Measurements from ENCODE around the gene LRRC27.
"Not testable (repeated sequence)": the region's sequence is repeated elsewhere in the genome, so short reads cannot be mapped to it uniquely, and the experiment has no call there.

The LRRC27 gene

DNA sequence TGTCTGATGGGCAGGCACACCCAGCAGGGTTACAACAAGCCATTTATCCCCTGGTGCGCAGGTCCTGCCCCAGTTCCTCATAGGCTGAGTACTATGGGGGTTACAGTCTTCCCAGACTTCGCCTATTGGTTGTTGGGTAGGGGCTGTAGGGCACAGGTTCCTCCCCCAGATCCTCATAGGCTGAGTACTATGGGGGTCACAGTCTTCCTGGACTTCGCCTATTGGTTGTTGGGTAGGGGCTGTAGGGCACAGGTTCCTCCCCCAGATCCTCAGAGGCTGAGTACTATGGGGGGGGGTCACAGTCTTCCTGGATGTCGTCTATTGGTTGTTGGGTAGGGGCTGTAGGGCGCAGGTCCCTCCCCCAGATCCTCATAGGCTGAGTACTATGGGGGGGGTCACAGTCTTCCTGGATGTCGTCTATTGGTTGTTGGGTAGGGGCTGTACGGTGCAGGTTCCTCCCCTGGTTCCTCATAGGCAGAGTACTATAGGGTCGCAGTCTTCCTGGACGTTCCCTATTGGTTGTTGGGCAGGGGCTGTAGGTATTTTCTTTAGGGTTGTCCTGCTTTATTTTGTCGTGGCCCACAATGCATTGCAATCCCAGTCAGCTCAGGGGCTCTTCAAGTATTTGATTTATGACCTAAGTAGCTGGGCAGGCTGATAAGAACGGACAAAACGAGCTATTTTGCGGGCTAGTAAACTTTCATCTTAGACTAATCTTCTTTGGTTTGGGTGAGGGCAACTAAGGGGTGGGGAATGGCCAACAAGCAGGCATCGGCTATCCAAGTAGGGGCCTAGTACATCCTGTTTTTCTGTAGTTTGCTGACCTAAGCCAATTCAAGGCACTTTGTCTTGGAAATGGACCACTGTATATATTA lies 3.4 kb downstream of the LRRC27 start:
- H3K4me2 ChIP-seq (ENCODE audit: low read length) = no peak overlapping the region
- H3K9ac ChIP-seq (ENCODE audit: low read depth, low read length) = no peak overlapping the region
- peaks cover 7% of the 10 kb centered on the region for H3K36me3 ChIP-seq (ENCODE audit: insufficient read depth, low read length)
- H3K4me1 ChIP-seq (ENCODE audit: control insufficient read depth, insufficient read depth, low read length) = peaks cover 6% of the 10 kb centered on the region
- H3K9me3 ChIP-seq (replicated peaks; ENCODE audit: low read length) = no peaks in the 10 kb centered on the region
- no peak overlapping the region for H3K4me3 ChIP-seq (ENCODE audit: low read length)
- no peaks in the 10 kb centered on the region for H3K27me3 ChIP-seq (ENCODE audit: control insufficient read depth, insufficient read depth, low read length)

DNA sequence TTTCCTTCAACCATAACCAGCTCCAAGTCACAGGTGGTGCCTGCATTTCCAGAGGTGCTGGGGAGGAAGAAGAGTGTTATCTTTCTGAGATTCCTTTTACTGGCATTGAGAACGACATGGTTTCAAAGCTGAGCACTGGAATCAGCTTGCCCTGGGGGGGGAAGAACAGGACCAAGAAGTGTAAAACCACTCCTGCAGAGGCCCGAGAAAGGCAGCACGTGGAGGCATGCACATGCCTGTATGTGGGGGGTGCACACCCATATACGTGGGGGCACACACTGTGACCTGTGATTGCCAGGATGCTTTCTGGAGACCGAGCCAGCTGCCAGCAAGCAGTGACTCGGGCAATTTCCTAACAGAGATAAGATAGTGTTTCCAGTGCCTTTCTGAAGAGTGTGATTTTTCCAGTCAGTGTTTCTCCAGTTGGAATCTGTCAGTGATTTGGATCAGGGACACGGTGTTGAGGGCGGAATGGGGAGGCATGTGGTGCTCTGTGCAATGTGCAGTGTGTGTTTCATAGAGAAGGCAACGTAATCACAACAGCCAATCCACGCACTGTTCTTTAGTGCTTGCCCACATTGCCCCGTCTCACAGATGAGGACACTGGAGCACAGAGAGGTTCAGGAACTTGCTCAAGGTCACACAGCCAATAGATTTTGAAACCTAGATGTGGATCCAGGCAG lies 4.2 kb downstream of the LRRC27 start:
- no peak overlapping the region for H3K4me3 ChIP-seq (ENCODE audit: low read length)
- H3K4me1 ChIP-seq (ENCODE audit: control insufficient read depth, insufficient read depth, low read length) = peaks cover 6% of the 10 kb centered on the region
- no peaks in the 10 kb centered on the region for H3K27me3 ChIP-seq (ENCODE audit: control insufficient read depth, insufficient read depth, low read length)
- peaks cover 7% of the 10 kb centered on the region for H3K36me3 ChIP-seq (ENCODE audit: insufficient read depth, low read length)
- H3K9ac ChIP-seq (ENCODE audit: low read depth, low read length) = no peak overlapping the region
- H3K4me2 ChIP-seq (ENCODE audit: low read length) = no peak overlapping the region
- H3K9me3 ChIP-seq (replicated peaks; ENCODE audit: low read length) = no peaks in the 10 kb centered on the region

DNA sequence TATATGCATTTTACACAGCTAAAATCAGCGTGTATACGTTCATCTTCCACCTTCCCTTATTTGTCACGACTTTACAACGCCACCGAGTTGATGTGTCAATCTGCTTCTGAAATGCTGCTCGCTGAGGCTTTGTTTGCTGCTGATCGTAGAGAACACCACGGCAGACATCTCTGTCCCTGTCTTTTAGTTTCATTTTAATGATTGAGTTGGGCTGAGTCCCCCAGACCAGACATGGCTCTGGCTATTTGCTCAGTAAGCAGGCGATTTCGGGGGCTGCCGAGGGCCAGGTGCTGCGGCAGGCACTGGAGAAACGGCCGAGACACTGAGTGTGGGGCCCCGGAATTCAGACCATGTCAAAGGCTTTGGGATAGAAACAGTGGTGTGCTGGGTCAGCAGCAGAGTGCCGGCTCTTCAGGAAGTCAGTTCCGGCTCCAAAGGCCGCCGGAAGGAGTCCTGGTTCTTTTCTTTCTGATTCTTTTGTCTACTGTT lies 5.0 kb downstream of the LRRC27 start:
- no peak overlapping the region for H3K9ac ChIP-seq (ENCODE audit: low read depth, low read length)
- no peak overlapping the region for H3K4me2 ChIP-seq (ENCODE audit: low read length)
- H3K4me1 ChIP-seq (ENCODE audit: control insufficient read depth, insufficient read depth, low read length) = peaks cover 6% of the 10 kb centered on the region
- H3K27me3 ChIP-seq (ENCODE audit: control insufficient read depth, insufficient read depth, low read length) = no peaks in the 10 kb centered on the region
- H3K4me3 ChIP-seq (ENCODE audit: low read length) = no peak overlapping the region
- peaks cover 7% of the 10 kb centered on the region for H3K36me3 ChIP-seq (ENCODE audit: insufficient read depth, low read length)
- H3K9me3 ChIP-seq (replicated peaks; ENCODE audit: low read length) = no peaks in the 10 kb centered on the region

DNA sequence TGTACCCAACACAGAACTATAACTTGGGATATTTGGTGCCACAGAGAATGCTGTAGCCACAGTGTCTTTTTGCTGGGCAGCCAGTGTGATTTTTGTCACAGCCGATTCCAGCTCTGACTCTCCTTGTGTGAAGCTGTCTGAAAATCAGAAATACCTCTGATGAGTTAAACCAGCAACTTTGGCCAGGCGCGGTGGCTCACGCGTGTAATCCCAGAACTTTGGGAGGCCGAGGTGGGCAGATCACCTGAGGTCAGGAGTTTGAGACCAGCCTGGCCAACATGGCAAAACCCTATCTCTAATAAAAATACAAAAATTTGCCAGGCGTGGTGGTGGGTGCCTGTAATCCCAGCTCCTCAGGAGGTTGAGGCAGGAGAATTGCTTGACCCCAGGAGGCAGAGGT lies 5.9 kb downstream of the LRRC27 start:
- H3K9me3 ChIP-seq (replicated peaks; ENCODE audit: low read length); H3K27me3 ChIP-seq (ENCODE audit: control insufficient read depth, insufficient read depth, low read length); H3K4me1 ChIP-seq (ENCODE audit: control insufficient read depth, insufficient read depth, low read length); H3K9ac ChIP-seq (ENCODE audit: low read depth, low read length); H3K4me3 ChIP-seq (ENCODE audit: low read length); H3K36me3 ChIP-seq (ENCODE audit: insufficient read depth, low read length); H3K4me2 ChIP-seq (ENCODE audit: low read length): not testable (repeated sequence)

DNA sequence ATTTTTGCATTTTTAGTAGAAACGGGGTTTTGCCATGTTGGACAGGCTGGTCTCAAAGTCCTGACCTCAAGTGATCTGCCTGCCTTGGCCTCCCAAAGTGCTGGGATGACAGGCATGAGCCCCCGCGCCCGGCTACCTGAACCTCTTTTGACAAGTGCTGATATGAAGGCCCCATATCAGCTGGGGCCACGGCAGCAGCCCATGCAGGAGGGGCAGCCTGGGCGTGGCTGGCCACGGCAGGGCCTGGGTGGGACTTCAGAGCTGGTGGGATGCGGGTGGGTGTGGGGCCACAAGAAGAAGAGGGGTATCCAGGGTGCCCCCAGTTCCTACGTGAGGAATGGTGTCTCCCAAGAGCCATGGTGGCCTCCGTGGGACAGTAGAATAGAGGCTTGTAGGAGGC lies 6.9 kb downstream of the LRRC27 start:
- Histone ChIP-seq H3K27me3 (ENCODE audit: control insufficient read depth, insufficient read depth, low read length) (no peaks in the 10 kb centered on the region), H3K4me3 (ENCODE audit: low read length) (no peak overlapping the region), H3K4me2 (ENCODE audit: low read length) (no peak overlapping the region), H3K9me3 (replicated peaks; ENCODE audit: low read length) (no peaks in the 10 kb centered on the region), H3K4me1 (ENCODE audit: control insufficient read depth, insufficient read depth, low read length) (no peaks in the 10 kb centered on the region), H3K9ac (ENCODE audit: low read depth, low read length) (no peak overlapping the region), H3K36me3 (ENCODE audit: insufficient read depth, low read length) (peaks cover 7% of the 10 kb centered on the region)

DNA sequence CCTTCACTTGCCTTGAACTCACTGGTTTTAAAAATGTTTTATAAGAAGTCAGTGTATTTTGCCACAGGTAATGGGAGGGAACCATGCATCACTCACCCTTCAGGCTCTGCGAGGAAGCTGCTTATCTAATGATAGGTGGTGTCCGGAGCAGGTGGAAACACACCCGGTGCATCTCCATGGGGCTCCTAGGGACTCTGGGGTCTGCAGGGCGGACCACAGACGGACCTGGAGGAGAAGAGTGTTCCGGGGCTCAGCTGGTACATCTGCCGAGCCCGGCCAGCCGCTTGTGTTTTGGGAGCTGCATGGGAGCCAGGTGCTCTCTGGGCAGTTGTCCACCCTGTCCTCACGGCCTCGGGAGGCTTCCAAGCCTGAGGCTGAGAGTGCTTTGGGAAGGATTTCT lies 7.3 kb downstream of the LRRC27 start:
- Histone ChIP-seq H3K9ac (ENCODE audit: low read depth, low read length) (no peak overlapping the region), H3K4me3 (ENCODE audit: low read length) (no peak overlapping the region)

DNA sequence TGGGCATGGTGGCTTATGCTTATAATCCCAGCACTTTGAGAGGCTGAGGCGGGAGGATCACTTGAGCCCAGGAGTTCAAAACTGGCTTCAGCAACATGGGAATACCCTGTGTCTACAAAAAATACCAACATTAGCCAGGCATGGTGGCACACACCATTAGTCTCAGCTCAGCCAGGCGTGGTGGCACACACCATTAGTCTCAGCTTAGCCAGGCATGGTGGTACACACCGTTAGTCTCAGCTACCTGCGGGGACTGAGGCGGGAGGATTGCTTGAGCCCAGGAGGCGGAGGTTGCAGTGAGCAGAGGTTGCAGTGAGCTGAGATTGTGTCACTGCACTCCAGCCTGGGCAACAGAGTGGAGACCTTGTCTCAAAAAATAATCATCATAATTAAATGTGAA lies 9.0 kb downstream of the LRRC27 start:
- H3K27me3 ChIP-seq (ENCODE audit: control insufficient read depth, insufficient read depth, low read length) = no peaks in the 10 kb centered on the region
- no peak overlapping the region for H3K9ac ChIP-seq (ENCODE audit: low read depth, low read length)
- H3K4me3 ChIP-seq (ENCODE audit: low read length) = no peak overlapping the region
- H3K36me3 ChIP-seq (ENCODE audit: insufficient read depth, low read length) = peaks cover 15% of the 10 kb centered on the region
- no peak overlapping the region for H3K4me2 ChIP-seq (ENCODE audit: low read length)
- no peaks in the 10 kb centered on the region for H3K9me3 ChIP-seq (replicated peaks; ENCODE audit: low read length)
- H3K4me1 ChIP-seq (ENCODE audit: control insufficient read depth, insufficient read depth, low read length) = no peaks in the 10 kb centered on the region

More for the DNA sequence above, 7.3 kb downstream of the LRRC27 start:
- no peaks in the 10 kb centered on the region for H3K4me1 ChIP-seq (ENCODE audit: control insufficient read depth, insufficient read depth, low read length)
- no peaks in the 10 kb centered on the region for H3K27me3 ChIP-seq (ENCODE audit: control insufficient read depth, insufficient read depth, low read length)
- H3K36me3 ChIP-seq (ENCODE audit: insufficient read depth, low read length) = peaks cover 8% of the 10 kb centered on the region
- no peak overlapping the region for H3K4me2 ChIP-seq (ENCODE audit: low read length)
- no peaks in the 10 kb centered on the region for H3K9me3 ChIP-seq (replicated peaks; ENCODE audit: low read length)

DNA sequence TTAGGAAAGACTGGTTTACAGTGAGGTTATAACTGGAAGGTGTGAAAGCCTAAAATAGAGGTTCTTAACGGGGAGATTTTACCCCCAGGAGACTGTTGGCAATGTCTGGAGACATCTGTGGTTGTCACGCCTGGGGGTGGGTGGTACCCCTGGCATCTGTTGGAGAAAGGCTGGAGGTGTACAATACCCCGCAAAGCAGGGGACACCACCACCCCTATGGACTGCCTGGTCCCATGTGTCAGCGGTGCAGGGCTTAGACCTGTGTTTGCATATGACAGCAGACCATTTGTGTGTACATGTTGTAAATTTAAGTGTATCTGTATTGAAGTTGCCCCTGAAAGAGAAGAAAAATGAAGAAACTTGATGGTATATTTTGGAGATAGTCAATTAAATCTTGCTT lies 9.8 kb downstream of the LRRC27 start:
- Histone ChIP-seq H3K36me3 (ENCODE audit: insufficient read depth, low read length) (peaks cover 13% of the 10 kb centered on the region), H3K9ac (ENCODE audit: low read depth, low read length) (no peak overlapping the region), H3K27me3 (ENCODE audit: control insufficient read depth, insufficient read depth, low read length) (no peaks in the 10 kb centered on the region), H3K4me3 (ENCODE audit: low read length) (no peak overlapping the region), H3K4me1 (ENCODE audit: control insufficient read depth, insufficient read depth, low read length) (no peaks in the 10 kb centered on the region), H3K4me2 (ENCODE audit: low read length) (no peak overlapping the region), H3K9me3 (replicated peaks; ENCODE audit: low read length) (no peaks in the 10 kb centered on the region)

DNA sequence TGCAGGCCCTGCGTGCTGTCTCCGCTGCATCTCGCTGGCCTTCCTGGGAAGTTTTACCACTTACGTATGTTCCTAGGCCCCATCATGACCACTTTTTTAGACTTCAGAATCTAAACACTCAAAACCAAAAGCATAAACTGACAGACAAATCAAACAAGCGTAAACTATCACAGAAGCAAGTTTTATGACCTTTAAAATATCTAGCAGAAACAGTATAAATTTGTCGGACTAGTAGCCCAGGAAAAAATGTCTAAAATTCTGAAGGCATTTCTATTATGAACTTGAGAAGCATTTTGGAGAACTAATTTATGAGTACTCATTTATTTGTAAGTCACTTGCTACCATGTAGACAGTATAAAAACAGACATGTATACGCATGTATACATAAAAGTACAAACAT lies 10.6 kb downstream of the LRRC27 start:
- Histone ChIP-seq H3K27me3 (ENCODE audit: control insufficient read depth, insufficient read depth, low read length) (no peaks in the 10 kb centered on the region), H3K4me2 (ENCODE audit: low read length) (no peak overlapping the region)

DNA sequence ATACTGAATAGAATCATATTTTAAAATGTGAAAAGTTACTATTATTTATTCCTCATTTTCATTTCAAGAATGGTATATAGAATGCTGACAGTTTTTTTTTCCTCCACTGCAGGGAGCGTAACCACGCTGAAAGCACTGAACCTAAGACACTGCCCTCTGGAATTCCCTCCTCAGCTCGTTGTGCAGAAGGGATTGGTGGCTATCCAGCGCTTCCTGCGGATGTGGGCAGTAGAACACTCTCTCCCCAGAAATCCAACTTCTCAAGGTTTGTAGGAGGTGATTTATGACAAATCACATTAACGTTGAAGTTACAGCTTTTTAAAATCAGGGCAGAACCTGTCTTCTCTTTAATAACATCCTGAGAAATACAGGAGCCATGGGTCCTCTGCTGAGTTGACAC lies 12.4 kb downstream of the LRRC27 start:
- no peak overlapping the region for H3K4me2 ChIP-seq (ENCODE audit: low read length)
- H3K9me3 ChIP-seq (replicated peaks; ENCODE audit: low read length) = no peaks in the 10 kb centered on the region
- H3K36me3 ChIP-seq (ENCODE audit: insufficient read depth, low read length) = peaks cover 11% of the 10 kb centered on the region
- no peak overlapping the region for H3K9ac ChIP-seq (ENCODE audit: low read depth, low read length)
- no peaks in the 10 kb centered on the region for H3K4me1 ChIP-seq (ENCODE audit: control insufficient read depth, insufficient read depth, low read length)
- H3K4me3 ChIP-seq (ENCODE audit: low read length) = no peak overlapping the region
- H3K27me3 ChIP-seq (ENCODE audit: control insufficient read depth, insufficient read depth, low read length) = no peaks in the 10 kb centered on the region

More for the DNA sequence above, 10.6 kb downstream of the LRRC27 start:
- Histone ChIP-seq H3K4me3 (ENCODE audit: low read length) (no peak overlapping the region), H3K4me1 (ENCODE audit: control insufficient read depth, insufficient read depth, low read length) (no peaks in the 10 kb centered on the region), H3K36me3 (ENCODE audit: insufficient read depth, low read length) (peaks cover 11% of the 10 kb centered on the region), H3K9ac (ENCODE audit: low read depth, low read length) (no peak overlapping the region), H3K9me3 (replicated peaks; ENCODE audit: low read length) (no peaks in the 10 kb centered on the region)

DNA sequence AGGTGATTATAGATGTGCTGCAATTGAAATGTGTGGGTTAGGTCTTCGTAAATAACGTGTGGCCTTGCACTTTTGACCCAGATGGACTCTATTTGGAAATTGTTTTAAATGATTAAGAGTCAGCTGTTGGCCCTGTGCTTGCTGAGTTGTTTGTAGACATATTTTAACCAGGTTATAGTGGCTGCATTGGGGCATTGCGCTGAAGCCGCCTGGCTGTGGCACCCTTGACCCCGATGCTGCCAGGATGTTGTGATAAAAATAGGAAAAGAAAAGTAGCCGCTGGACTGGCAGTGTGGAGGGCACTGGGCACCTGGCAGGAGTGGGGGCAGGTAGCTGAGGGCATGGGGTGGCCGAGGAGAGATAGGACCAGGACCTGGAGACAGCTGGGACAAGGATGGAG lies 13.4 kb downstream of the LRRC27 start:
- no peaks in the 10 kb centered on the region for H3K27me3 ChIP-seq (ENCODE audit: control insufficient read depth, insufficient read depth, low read length)
- no peak overlapping the region for H3K4me3 ChIP-seq (ENCODE audit: low read length)
- H3K9me3 ChIP-seq (replicated peaks; ENCODE audit: low read length) = no peaks in the 10 kb centered on the region
- H3K4me2 ChIP-seq (ENCODE audit: low read length) = no peak overlapping the region
- H3K9ac ChIP-seq (ENCODE audit: low read depth, low read length) = no peak overlapping the region
- peaks cover 8% of the 10 kb centered on the region for H3K36me3 ChIP-seq (ENCODE audit: insufficient read depth, low read length)
- no peaks in the 10 kb centered on the region for H3K4me1 ChIP-seq (ENCODE audit: control insufficient read depth, insufficient read depth, low read length)
